WI38 (cell line): Measurements from ENCODE around the gene SHC3.
A peak's percentile ranks its signal among the peaks of the same experiment; 100 is the strongest.

Experiments
- H3K4me3 ChIP-seq: 2 replicates; pipeline ENCODE4 v1.5.1; 2011; ENCODE audit warnings: low read depth, mild to moderate bottlenecking, control low read depth, low read length
- CTCF ChIP-seq: IDR thresholded peaks from 2 replicates; pipeline ENCODE4 v1.5.1; 2012; ENCODE audit warnings: low read depth, mild to moderate bottlenecking, control low read depth, low read length

Gene SHC3

GRCh38 chr9:89139455-89139854, 39.2 kb downstream of the SHC3 start:
- TF ChIP-seq CTCF, result no peak
- H3K4me3 ChIP-seq, result no peak overlapping the region

GRCh38 chr9:89138463-89139390, 39.9 kb downstream of the SHC3 start:
- no peak for TF ChIP-seq CTCF
- H3K4me3 ChIP-seq, result no peak overlapping the region

- peak overlapping the region; percentile 31; the same call in 1 of the 2 replicates for H3K4me3 ChIP-seq
- TF ChIP-seq CTCF, result no peak
Measured at GRCh38 chr9:89137542-89138462, 40.8 kb downstream of the SHC3 start.

- no peak overlapping the region for H3K4me3 ChIP-seq
- no peak for TF ChIP-seq CTCF
Measured at GRCh38 chr9:89135591-89136166, 42.9 kb downstream of the SHC3 start.

GRCh38 chr9:89134709-89135108, 43.9 kb downstream of the SHC3 start:
- TF ChIP-seq CTCF, result no peak
- H3K4me3 ChIP-seq, result no peak overlapping the region

- no peak overlapping the region for H3K4me3 ChIP-seq
- no peak for TF ChIP-seq CTCF
Measured at GRCh38 chr9:89122949-89123348, 55.7 kb downstream of the SHC3 start.
